DMS153 treated with DMSO at 0.1 percent for 48 hours (cell line): ENCODE data around the gene TNFAIP8L2.

Experiments used
- DNase-seq: peaks from one replicate; lab custom pipeline; 2025; ENCODE audit not compliant: unreplicated experiment; lab: John Stamatoyannopoulos, UW

Gene TNFAIP8L2

DNA sequence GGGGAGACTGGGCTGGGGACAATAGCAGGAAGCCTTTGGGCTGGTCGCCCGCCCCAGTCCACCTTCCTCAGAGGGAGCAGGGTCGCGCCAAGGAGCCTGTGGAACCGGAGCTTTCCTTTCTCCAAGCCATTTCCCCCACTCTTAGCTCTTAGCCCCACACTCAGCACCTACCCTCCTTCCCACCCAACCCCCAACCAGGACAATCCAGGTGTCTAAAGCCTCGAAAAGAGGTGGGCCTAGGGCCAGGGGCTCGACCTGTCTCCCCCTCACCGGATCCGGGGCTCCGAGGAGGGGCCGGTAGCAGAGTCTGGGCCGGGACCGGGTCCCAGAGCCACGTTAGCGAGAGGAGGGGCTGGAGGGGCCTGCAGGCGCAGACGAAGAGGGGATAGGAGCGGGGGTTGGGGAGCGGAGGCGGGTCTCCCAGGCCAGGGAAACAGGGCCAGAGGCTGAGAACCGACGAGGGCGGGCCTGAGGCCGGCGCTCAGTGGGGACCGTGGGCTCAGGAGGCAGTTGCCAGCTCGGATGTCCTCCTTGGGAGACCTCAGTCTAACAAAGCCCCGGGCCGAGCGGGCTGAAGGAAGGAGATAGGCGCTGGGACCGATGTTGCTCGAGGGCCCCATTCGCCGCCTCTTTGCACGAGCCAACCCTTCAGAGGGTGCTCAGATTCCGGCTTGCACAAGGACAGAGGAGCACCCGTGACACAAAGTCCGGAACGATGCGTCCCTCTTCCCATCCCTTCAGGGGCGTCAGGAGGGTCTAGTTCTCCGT is 11.0 kb upstream of the TNFAIP8L2 start:
- DNase-seq, result no peak

DNA sequence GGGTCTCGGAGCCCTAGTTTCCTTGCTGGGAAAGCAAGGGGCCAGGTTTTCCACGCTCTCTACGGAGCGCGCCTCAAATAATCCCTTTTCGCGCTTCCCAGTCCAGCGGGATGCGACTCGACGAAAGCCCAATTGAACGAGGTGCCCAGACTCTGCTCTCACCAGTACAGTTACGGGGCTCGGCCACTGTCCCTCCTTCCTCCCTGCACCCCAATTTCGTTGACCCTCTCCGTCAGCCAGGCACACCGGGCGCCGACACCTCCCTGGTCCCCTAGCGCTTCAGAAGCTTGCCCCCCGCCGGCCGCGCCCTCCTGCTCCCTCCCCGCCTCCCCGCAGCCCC is 10.4 kb upstream of the TNFAIP8L2 start:
- DNase-seq, result no peak

DNA sequence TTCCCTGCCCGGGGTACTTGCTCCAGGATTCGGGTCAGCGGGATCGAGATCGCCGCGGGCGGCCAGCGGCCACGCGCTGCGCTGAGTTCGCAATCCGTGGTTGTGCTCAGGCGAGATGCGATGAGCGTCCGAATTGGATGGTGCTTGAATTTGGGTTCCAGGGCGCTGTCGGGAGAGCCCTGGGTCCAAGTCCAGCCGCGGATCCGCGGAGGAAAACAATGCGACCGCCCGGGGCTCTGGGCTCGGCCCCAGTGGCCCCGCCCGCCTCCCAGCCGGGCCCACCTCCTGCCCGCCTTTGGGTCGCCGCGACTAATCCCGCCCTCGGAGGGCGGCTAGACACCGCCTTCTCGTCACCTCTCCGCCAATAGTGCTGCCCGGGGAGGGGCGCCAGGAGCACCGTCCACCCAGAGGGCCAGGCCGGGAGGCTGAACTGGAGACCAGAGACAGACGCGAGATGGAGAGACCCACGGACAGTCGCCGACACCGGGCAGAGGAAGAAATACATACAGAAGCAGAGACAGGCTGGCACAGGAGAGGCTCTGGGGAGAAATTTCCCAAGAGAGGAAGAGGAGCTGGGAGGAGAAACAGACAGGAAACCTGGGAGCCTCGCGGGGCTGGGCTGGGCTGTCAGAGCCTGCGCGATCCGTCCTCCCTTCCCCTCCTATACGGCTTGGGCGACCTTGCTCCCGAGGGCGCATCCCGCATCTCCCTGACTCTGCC is 9.9 kb upstream of the TNFAIP8L2 start, which contains the start of gene SEMA6C:
Gene SEMA6C (minus strand): TSS at position 220 of the 720 bp plus-strand sequence. CDS start 4,010 bp downstream, outside the sequence.
- peak; percentile 93 for DNase-seq

DNA sequence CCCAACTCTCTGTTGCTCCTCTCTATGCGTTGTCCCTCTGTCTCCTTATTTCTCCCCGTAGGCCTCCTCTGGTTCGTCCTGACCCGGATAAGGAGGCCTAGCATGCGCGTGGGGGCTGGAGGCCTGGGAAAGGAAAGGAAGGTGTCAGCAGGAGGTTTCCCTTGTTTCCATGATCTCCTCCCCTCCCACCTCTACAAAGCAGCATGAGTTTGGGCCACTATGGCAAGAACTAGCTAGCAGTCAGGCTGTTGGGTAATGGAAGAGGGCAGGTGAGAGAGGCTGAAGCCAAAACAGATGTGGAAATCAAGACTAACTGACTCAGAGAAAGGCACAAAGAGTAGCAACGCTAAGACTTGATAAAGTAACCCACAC is 9.3 kb upstream of the TNFAIP8L2 start:
- DNase-seq, result no peak

DNA sequence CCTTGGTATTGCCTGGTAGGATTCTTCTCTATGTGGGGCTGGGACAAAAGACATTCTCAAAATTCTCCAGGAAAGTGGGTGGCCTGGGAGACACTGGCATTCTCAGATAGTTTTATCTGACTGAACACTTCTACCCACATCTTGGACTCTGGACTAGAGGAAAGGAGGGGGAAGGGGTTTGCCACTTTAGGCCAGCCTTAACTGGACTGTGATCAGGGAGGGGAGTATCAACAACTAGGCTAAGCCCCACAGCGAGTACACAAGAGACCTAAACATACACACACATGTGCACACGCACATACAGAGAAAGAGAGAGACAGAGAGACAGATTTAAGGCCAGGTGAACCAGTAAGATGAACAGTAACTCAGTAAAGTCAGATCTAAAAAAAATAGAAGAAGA is 8.8 kb upstream of the TNFAIP8L2 start:
- no peak for DNase-seq

DNA sequence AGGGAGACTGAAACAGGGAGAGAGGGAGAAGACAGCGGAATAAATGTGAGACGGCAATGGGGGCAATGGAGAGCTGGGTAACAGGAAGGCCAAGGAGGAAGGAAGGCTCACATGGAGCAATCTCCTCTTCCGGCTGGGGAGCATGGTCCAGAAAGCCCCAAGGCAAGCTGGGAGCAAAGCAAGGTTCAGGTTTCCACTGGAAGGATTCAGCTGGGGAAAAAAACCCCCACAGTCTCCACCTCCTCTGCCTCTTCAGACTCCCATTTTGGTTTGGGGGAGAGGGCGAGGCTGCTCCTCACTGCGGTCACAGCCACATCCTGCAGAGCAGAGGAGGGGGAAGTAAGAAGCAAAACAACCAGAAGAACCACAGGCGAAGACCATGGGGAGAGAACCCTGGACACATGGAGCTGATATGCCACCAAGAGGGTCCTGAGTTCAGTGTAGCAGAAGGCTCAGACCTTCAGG is 650 bp downstream of the TNFAIP8L2 start:
- no peak for DNase-seq

DNA sequence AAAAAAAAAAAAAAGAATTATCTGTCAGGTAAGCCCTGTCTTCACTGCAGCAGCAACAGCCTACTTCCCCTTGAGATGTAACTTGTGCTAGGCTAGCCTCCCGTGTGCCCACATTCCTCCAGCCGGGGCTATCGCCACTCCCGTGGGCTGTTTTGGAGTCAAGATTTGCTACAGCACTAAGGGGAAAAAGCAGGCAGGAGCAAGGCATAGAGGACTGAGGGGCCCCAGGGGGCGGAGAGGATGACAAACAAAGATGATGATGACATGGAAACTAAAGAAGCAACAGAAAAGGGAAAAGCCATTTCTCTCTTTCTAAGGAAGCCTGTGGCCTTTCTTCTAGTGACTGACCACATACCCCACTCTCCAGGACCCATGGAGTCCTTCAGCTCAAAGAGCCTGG is 1.9 kb downstream of the TNFAIP8L2 start:
- DNase-seq, result no peak

DNA sequence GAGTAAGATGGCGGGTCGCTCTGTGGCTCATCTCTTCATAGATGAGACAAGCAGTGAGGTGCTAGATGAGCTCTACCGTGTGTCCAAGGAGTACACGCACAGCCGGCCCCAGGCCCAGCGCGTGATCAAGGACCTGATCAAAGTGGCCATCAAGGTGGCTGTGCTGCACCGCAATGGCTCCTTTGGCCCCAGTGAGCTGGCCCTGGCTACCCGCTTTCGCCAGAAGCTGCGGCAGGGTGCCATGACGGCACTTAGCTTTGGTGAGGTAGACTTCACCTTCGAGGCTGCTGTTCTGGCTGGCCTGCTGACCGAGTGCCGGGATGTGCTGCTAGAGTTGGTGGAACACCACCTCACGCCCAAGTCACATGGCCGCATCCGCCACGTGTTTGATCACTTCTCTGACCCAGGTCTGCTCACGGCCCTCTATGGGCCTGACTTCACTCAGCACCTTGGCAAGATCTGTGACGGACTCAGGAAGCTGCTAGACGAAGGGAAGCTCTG is 2.4 kb downstream of the TNFAIP8L2 start:
- DNase-seq, result no peak

DNA sequence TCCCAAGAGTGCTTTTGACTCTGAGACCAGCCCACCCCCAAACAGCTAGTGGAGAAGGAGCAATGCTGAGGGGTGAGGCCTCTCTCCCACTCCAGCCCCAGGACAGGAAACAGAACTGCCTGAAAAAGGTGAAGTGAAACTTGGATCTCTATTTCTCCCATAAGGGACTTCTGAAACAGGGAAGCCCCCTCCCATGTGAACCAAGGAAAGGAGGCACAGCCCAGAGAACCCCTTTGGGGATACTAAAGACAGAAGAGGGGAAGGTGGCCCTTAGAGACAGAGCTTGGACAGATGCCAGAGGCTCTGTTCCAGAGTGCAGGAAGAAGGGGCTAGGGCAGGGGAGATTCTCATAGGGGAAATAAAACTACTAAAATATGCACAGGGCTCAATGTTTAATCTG is 2.9 kb downstream of the TNFAIP8L2 start:
- no peak for DNase-seq

DNA sequence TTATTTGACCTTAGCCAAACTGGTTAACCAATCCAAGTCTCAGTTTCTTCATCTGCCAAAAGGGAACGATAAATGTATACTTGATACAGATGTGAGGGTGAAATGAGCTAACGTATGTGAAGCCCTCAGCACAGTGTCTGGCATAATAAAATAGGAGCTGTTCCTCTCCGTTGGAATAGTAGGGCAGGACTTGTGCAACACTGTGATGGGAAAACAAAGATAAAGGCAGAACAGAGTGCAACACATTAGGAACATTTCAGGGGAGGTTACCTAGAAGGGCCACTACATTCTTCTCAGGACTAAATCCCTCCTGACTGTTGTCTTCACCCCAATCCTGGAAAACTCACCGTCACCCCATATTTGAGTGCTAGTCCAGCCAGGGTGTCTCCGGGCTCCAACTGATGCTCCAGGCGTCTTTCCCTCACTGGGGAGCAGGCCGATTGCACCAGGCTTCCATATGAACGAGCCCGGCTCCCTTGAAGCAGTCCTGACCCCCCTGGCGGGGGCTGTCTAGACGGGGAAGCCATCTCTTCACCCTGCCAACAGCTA is 8.4 kb downstream of the TNFAIP8L2 start:
- DNase-seq, result no peak

DNA sequence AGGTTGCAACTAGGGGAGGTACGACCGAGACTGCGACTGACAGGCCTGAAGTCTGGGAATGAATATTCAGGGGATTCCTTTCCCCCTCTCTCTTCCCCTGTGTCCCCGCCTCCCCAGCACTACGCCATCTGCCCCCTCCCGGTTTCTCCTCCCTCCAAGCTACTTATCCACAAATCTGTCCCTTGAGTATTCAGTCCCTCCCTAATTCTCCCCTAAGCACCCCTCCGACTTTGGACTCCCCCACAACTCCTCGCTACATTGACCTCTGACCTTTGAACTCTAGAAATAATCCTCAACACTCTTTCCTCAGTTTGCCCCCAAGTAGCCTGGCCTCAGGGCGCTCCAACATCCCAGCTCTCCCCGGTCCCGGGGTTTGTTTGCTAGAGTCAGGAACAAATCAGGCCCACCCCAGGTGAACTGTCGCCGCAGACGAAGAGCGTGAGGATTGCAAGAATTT is 8.9 kb downstream of the TNFAIP8L2 start:
- peak; percentile 56 for DNase-seq

DNA sequence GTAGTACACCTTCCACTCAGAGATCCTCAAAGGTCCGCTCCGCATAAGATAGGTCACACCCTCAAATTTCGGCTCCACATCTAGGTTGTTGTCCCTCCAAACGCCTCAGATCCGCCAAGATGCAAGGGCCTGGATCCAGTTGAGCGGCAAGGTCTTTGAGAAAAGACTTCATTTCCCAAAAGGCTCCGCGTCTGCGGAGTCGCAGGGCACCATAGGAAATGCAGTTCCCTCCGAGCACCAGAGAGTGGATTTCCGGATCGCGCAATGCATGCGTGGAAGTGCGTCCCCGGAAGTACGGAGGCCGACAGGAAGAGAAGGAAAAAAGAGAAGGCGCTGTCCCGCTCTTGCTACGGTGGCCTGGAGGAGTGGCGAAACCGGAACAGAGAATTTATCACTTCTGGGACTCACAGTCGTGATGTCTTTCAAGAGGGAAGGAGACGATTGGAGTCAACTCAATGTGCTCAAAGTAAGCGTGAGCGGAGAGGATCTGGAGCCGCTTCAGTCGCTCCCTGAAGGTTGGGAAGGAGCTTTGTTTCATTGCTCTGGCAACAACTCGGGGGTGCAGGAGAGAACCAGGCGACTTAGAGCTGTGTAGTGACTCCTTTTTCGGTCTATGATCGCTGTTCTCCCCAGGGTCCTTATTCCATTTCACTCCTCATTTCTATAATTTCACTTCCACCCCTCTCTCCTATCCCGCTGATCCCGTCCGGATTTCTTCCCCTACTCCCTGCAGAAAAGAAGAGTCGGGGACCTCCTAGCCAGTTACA is 9.5 kb downstream of the TNFAIP8L2 start, which contains the start of the genes LYSMD1 and SCNM1:
Gene LYSMD1 (minus strand): TSS at position 165 of the 767 bp plus-strand sequence. CDS start 644 bp downstream, outside the sequence.
Gene SCNM1 (plus strand): TSS at position 407 of the 767 bp plus-strand sequence. CDS start 9 bp downstream, at position 416.
- DNase-seq, result peak; percentile 99

DNA sequence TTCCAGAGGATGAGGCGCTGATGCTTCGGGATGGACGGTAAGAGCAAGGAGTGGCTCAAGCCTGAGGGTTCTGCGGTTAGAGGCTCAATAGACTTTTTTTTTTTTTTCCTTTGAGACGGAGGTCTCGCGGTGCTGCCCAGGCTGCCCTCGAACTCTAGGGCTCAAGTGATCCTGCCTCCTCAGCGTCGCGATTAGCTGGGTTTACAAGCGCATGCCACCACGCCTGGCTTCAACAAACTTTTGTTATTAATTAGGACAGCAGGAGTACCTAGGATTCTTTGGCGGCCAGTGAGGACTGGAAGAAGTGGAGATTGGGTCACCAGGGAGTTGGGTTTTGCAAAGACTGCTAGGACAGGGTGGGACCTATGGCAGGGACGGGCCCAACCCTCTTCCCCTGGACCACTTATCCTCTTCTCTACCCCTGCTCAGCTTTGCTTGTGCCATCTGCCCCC is 10.1 kb downstream of the TNFAIP8L2 start:
- DNase-seq, result no peak

DNA sequence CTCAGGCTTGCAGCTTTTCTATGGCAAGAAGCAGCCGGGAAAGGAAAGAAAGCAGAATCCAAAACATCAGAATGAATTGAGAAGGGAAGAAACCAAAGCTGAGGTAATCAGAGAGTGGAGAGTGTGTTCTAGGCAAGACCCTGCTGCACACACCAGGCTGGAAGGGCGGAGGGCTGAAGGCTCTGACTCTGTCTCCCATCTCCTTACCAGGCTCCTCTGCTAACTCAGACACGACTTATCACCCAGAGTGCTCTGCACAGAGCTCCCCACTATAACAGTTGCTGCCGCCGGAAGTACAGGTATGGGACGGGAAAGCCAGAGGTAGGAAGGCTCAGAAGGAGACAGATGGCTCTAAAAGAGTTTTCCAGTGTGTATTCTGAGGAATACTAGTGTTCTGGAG is 10.7 kb downstream of the TNFAIP8L2 start:
- DNase-seq, result no peak

DNA sequence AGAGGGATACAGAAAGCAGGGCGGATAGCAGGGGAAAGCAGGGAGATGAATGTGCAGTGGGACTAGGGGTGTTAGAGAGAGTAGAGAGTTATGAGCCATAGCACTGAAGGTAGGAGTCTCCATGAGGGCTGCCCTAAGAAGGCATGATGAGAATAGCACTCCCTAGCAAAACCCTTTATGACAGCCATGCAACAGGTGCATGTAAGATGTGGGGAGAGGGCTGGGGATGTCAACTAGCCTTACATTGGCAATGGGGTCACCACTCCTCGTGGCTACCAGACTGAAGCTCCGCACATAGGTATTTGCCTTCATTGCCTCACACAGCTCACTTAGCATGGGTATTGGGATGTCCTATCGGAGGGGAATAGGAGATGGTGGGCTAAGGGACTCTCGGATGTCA is 14.7 kb downstream of the TNFAIP8L2 start:
- DNase-seq, result no peak

DNA sequence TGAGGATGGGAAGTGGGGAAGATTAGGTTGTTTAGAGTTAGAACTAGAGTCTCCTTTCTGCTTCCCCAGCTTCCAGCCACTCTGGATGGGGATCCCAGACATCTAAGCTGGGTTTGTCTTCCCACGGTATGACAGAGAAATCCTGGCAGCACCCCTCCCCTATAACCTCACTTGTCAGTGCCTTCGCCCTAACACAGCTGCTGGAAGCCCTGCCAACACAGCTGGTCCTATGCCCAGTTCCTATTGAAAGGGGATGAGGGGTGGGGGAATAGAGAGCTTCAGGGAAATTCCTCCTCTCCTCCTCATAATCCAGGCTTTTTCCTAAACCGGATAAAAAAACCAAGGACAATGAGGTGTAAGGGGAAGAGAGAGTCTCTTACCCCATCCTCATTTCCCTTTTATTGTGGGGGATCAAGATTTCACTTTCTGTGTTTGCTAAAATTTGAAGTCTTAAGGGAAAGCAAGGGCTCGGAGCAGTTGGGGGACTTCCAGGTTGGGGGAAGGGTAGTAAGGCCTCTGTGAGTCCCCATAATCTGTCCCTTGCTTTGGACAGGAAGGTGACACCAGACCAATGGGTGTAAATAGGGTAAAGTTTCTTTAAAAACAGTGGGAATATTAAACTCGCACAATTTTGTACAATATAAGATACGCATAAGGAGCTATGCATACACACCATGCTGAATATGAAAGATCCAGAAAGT is 18.7 kb downstream of the TNFAIP8L2 start:
- no peak for DNase-seq

DNA sequence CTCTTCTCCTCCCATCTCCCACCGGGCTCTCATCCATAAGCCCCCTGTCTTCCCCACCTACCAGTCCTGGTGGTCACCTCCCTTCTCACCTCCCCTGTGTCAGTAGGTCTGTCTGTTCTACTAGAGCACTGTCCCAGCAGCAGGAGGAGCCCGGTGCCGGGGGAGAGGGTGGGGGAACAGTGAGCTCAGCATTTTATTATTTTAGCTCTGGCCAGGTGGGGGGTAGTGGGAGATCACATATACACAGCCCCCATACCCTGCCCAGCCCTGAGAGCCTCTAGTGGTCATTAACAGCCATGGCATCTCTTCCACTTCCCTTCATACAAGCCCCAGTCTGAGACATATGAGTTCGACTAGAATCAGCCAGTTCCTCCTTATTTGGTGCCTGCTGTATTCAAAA is 19.4 kb downstream of the TNFAIP8L2 start, which contains the start of gene TMOD4:
Gene TMOD4 (minus strand): TSS at position 119 of the 400 bp plus-strand sequence. CDS start 1,106 bp downstream, outside the sequence.
- no peak for DNase-seq

DNA sequence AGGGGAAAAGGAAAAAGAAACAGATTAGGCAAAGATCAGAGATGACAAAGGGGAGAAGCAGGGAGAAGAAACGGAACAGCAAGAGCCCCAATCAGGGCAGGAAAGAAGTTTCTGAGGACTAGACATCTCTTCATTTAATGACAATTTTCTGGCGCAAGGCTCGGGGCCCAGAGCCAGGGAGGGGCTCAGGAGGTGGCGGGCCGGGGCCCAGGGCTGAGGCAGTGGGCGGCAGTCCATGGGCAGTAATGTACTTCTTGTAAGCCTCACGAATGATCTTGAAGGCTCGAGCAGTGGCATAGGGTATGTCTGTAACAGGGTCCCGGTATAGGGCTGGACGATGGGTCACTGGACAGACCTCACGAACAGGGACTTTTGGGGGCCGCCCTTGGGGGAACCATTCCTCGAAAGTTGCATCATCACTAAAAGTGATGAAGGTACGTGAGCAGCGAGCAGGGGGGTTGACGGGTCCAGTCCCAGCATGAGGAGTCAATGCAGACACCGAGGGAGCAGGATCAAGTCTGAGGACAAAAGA is 20.1 kb downstream of the TNFAIP8L2 start:
- DNase-seq, result no peak

DNA sequence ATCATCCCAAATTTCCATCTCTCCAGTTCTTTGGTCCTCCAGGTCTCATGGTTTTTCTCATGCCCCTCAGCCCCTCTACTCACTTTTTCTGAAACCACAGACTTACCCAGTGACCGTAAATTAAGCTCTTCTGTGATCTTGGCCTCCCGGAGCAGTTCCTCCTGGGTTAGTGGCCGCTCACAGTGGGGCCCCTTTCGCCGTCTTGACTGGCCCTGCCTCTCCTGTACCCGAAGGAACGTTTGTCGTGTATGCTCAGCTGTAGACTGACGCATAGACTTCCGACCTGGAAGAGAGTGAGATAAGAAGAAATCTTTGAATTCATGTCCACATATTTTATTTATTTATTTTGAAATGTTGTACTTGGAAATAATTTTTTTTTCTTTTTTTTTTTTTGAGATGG is 27.8 kb downstream of the TNFAIP8L2 start:
- no peak for DNase-seq

DNA sequence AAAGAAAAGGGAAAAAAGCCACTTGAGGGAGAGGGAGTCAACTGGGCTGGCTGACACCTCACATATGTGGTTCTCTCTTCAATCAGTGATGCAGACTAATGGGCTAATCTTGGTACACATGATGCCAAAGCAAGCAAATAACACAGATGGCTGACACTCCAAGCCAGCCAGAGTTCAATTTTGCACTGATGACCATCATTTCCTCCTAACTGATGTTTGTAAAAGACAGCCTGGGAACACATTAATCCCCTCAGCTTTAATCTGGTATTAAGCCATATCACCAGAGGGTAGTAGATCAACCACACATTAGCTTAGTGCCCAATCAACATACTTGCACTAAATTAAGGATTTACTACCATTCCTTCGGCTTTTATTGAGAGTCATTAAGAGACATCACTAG is 30.8 kb downstream of the TNFAIP8L2 start:
- DNase-seq, result no peak
